HepG2 (cell line): Measurements from ENCODE around the gene IGFLR1. TPM values are rescaled to one million over a fixed set of nuclear protein-coding genes. Genes with fewer than 3 reads are reported as not detected.

Source experiments
- ATF2 ChIP-seq: sonication (generic); formaldehyde crosslinking; IDR thresholded peaks from 2 replicates; pipeline ENCODE4 v1.4.0; 2020; ENCODE audit warnings: missing genetic modification reagents
- CCDC6 ChIP-seq: sonication (generic); formaldehyde crosslinking; IDR thresholded peaks from 2 replicates; pipeline ENCODE4 v1.8.1; 2022; ENCODE audit warnings: mild to moderate bottlenecking, missing genetic modification reagents, moderate library complexity
- DRAP1 ChIP-seq: IDR thresholded peaks from 2 replicates; pipeline ENCODE4 v1.6.1; 2016; ENCODE audit warnings: missing genetic modification reagents, missing compliant biosample characterization
- FOXA3 ChIP-seq: IDR thresholded peaks from 2 replicates; pipeline ENCODE4 v1.6.1; 2016; ENCODE audit warnings: missing genetic modification reagents, missing compliant biosample characterization
- FOXP1 ChIP-seq, 2 experiments: fragments of 450-650 bp in 1 of 2; IDR thresholded peaks; 2 replicates each; pipeline ENCODE4 v1.6.1; 2017 to 2018; ENCODE audit warnings: antibody characterized with exemption in 1 of 2
- GPBP1L1 ChIP-seq: sonication (generic); formaldehyde crosslinking; IDR thresholded peaks from 2 replicates; pipeline ENCODE4 v1.5.0; 2020; ENCODE audit warnings: mild to moderate bottlenecking, missing genetic modification reagents
- HCFC1 ChIP-seq: fragments of 150-350 bp; IDR thresholded peaks from 2 replicates; pipeline ENCODE4 v1.6.1; 2014; ENCODE audit warnings: low read depth, low read length
- HNRNPL ChIP-seq: fragments of 200-400 bp; formaldehyde crosslinking; IDR thresholded peaks from 2 replicates; pipeline ENCODE4 v1.6.1; 2017; ENCODE audit warnings: mild to moderate bottlenecking, low read depth, low read length
- ISL2 ChIP-seq: sonication (generic); formaldehyde crosslinking; IDR thresholded peaks from 2 replicates; pipeline ENCODE4 v1.5.0; 2020; ENCODE audit warnings: missing genetic modification reagents
- JARID2 ChIP-seq: sonication (generic); formaldehyde crosslinking; IDR thresholded peaks from 2 replicates; pipeline ENCODE4 v1.8.1; 2023; ENCODE audit warnings: missing genetic modification reagents, inconsistent platforms; ENCODE audit not compliant: insufficient replicate concordance
- KLF9 ChIP-seq: IDR thresholded peaks from 2 replicates; pipeline ENCODE4 v1.6.1; 2016; ENCODE audit warnings: low read depth
- MAFG ChIP-seq: sonication (generic); formaldehyde crosslinking; IDR thresholded peaks from 2 replicates; pipeline ENCODE4 v1.5.1; 2020; ENCODE audit warnings: mild to moderate bottlenecking, missing genetic modification reagents
- MED1 ChIP-seq: sonication (generic); formaldehyde crosslinking; IDR thresholded peaks from 2 replicates; pipeline ENCODE4 v1.4.0; 2020; ENCODE audit warnings: missing genetic modification reagents
- MXD3 ChIP-seq: IDR thresholded peaks from 2 replicates; pipeline ENCODE4 v1.6.1; 2016; ENCODE audit warnings: mild to moderate bottlenecking, missing biosample characterization, missing genetic modification reagents
- PAX8 ChIP-seq: sonication (generic); formaldehyde crosslinking; IDR thresholded peaks from 2 replicates; pipeline ENCODE4 v1.8.0; 2022; ENCODE audit warnings: mild to moderate bottlenecking, missing genetic modification reagents, borderline replicate concordance
- PREB ChIP-seq: sonication (generic); formaldehyde crosslinking; IDR thresholded peaks from 2 replicates; pipeline ENCODE4 v1.4.0; 2020; ENCODE audit warnings: missing genetic modification reagents
- TBX2 ChIP-seq: sonication (generic); formaldehyde crosslinking; IDR thresholded peaks from 2 replicates; pipeline ENCODE4 v1.5.0; 2020; ENCODE audit warnings: missing genetic modification reagents, mild to moderate bottlenecking, borderline replicate concordance
- ZBTB49 ChIP-seq: sonication (generic); formaldehyde crosslinking; IDR thresholded peaks from 2 replicates; pipeline ENCODE4 v1.4.0; 2020; ENCODE audit warnings: missing genetic modification reagents, borderline replicate concordance
- ZBTB7B ChIP-seq: sonication (generic); formaldehyde crosslinking; IDR thresholded peaks from 2 replicates; pipeline ENCODE4 v1.4.0; 2020; ENCODE audit warnings: missing genetic modification reagents
- ZNF12 ChIP-seq: sonication (generic); formaldehyde crosslinking; IDR thresholded peaks from 2 replicates; pipeline ENCODE4 v1.5.0; 2020; ENCODE audit warnings: missing genetic modification reagents
- ZNF207 ChIP-seq: fragments of 450-650 bp; IDR thresholded peaks from 2 replicates; pipeline ENCODE4 v1.6.1; 2016; ENCODE audit warnings: antibody characterized with exemption, borderline replicate concordance
- ZNF75D ChIP-seq: sonication (generic); formaldehyde crosslinking; IDR thresholded peaks from 2 replicates; pipeline ENCODE4 v1.8.1; 2023; ENCODE audit warnings: missing genetic modification reagents, mild to moderate bottlenecking, borderline replicate concordance
- ZNF780A ChIP-seq: sonication (generic); formaldehyde crosslinking; IDR thresholded peaks from 2 replicates; pipeline ENCODE4 v1.8.0; 2022; ENCODE audit warnings: mild to moderate bottlenecking, missing genetic modification reagents, moderate library complexity
- ZNF83 ChIP-seq: sonication (generic); formaldehyde crosslinking; IDR thresholded peaks from 2 replicates; pipeline ENCODE4 v1.4.0; 2020; ENCODE audit warnings: missing genetic modification reagents, mild to moderate bottlenecking, borderline replicate concordance
- polyA plus RNA-seq, 8 experiments: library from polyadenylated mRNA; depleted of rRNA in 3 of 8; stranded (reverse) in 7 of 8; unstranded in 1 of 8; fragments of >200 nt; fragmentation: Illumina TruSeq in 4 of 8; extraction: Trizol in 4 of 8; gene quantifications; 2 replicates each; pipeline versions ENCODE4 v1.2.1 to v1.2.3, GENCODE V29; 2011 to 2016; ENCODE audit warnings: low read depth in 4 of 8, missing spikeins in 1 of 8, mixed read lengths in 1 of 8; ENCODE audit not compliant: insufficient read depth in 1 of 8
- total RNA-seq, 5 experiments: library from RNA; depleted of rRNA; stranded (reverse); fragments of >200 nt; fragmentation: Illumina TruSeq; extraction: Trizol; gene quantifications; 2 replicates each; pipeline ENCODE4 v1.2.3, GENCODE V29; 2016; ENCODE audit warnings: low read depth in 1 of 5

IGFLR1 gene
- total and polyA plus RNA-seq, 2 of the 13 experiments (the other 11 are each of a cell fraction or from before 2014, with no cell fraction given) = 5.4 to 8.9 TPM

- no peak for TF ChIP-seq GPBP1L1 (CRISPR knock-in tag)
- TF ChIP-seq FOXA3 (CRISPR knock-in tag) = peak; percentile 45; the same call in 1 of the 2 replicates
- no peak for TF ChIP-seq PREB (CRISPR knock-in tag)
- no peak for TF ChIP-seq MAFG (CRISPR knock-in tag)
- TF ChIP-seq JARID2 = no peak
- TF ChIP-seq ZNF780A (CRISPR knock-in tag) = no peak
- no peak for TF ChIP-seq ZNF83 (CRISPR knock-in tag)
- peak; percentile 60 for TF ChIP-seq MXD3 (CRISPR knock-in tag)
- no peak for TF ChIP-seq ISL2 (CRISPR knock-in tag)
- peak; percentile 41 for TF ChIP-seq MED1 (CRISPR knock-in tag)
- TF ChIP-seq ZBTB49 (CRISPR knock-in tag) = no peak
- no peak for TF ChIP-seq HNRNPL
- no peak for TF ChIP-seq PAX8 (CRISPR knock-in tag)
- TF ChIP-seq ZNF12 (CRISPR knock-in tag) = peak; percentile 23; the same call in 1 of the 2 replicates
- TF ChIP-seq ZNF75D (CRISPR knock-in tag) = no peak
- no peak for TF ChIP-seq ZNF207
- peak; percentile 100 for TF ChIP-seq DRAP1 (CRISPR knock-in tag)
- peak; percentile 43; the same call in 1 of the 2 replicates for TF ChIP-seq TBX2 (CRISPR knock-in tag)
- TF ChIP-seq ZBTB7B (CRISPR knock-in tag) = peak; percentile 69
- no peak for TF ChIP-seq FOXP1 (IDR thresholded peaks at IDR 0.05)
- TF ChIP-seq FOXP1 (CRISPR knock-in tag; IDR thresholded peaks at IDR 0.05) = no peak
- TF ChIP-seq KLF9 = no peak
- no peak; the same call in 1 of the 2 replicates for TF ChIP-seq CCDC6 (CRISPR knock-in tag)
- no peak; the same call in 1 of the 2 replicates for TF ChIP-seq HCFC1
- 0 out of 2 replicates have a peak, but pooled peaks have one; percentile 10 for TF ChIP-seq ATF2
Measured at GRCh38 chr19:35740423-35741202, 1.6 kb downstream of the IGFLR1 start (continued).
